ENCODE results near the gene LHX3.
"Not testable (repeated sequence)": the region's sequence is repeated elsewhere in the genome, so short reads cannot be mapped to it uniquely, and the experiment has no call there.

Gene LHX3

GRCh38 chr9:136241542-136241941, 36.6 kb upstream of the LHX3 start:
- no peak for DNase-seq (ENCODE audit: low read depth in 2 of 2)

- no peak for DNase-seq (ENCODE audit: low read depth in 2 of 2)
Observed at GRCh38 chr9:136240941-136241340, 36.0 kb upstream of the LHX3 start.

- DNase-seq (ENCODE audit: low read depth in 2 of 2) = no peak
Observed at GRCh38 chr9:136239983-136240330, 35.0 kb upstream of the LHX3 start.

- no peak for DNase-seq (ENCODE audit: low read depth in 2 of 2)
Observed at GRCh38 chr9:136239135-136239982, 34.4 kb upstream of the LHX3 start.

GRCh38 chr9:136238342-136238732, 33.4 kb upstream of the LHX3 start:
- no peak for DNase-seq (ENCODE audit: low read depth in 2 of 2)

GRCh38 chr9:136237486-136238341, 32.8 kb upstream of the LHX3 start:
- no peak for DNase-seq (ENCODE audit: low read depth in 2 of 2)

GRCh38 chr9:136236471-136237410, 31.8 kb upstream of the LHX3 start:
- not testable (repeated sequence) for DNase-seq (ENCODE audit: low read depth in 2 of 2)

GRCh38 chr9:136235709-136236455, 31.0 kb upstream of the LHX3 start:
- DNase-seq (ENCODE audit: low read depth in 2 of 2) = no peak

GRCh38 chr9:136235171-136235570, 30.2 kb upstream of the LHX3 start:
- DNase-seq (ENCODE audit: low read depth in 2 of 2) = no peak

GRCh38 chr9:136234597-136234996, 29.7 kb upstream of the LHX3 start:
- no peak for DNase-seq (ENCODE audit: low read depth in 2 of 2)

- DNase-seq (ENCODE audit: low read depth in 2 of 2) = no peak
Observed at GRCh38 chr9:136233868-136234267, 28.9 kb upstream of the LHX3 start.

- DNase-seq (ENCODE audit: low read depth in 2 of 2) = no peak
Observed at GRCh38 chr9:136233411-136233810, 28.5 kb upstream of the LHX3 start.

- DNase-seq (ENCODE audit: low read depth in 2 of 2) = no peak
Observed at GRCh38 chr9:136232969-136233368, 28.0 kb upstream of the LHX3 start.

- no peak for DNase-seq (ENCODE audit: low read depth in 2 of 2)
Observed at GRCh38 chr9:136231478-136232297, 26.8 kb upstream of the LHX3 start.

GRCh38 chr9:136230773-136231172, 25.8 kb upstream of the LHX3 start:
- no peak for DNase-seq (ENCODE audit: low read depth in 2 of 2)

- no peak for DNase-seq (ENCODE audit: low read depth in 2 of 2)
Observed at GRCh38 chr9:136230365-136230764, 25.4 kb upstream of the LHX3 start.

GRCh38 chr9:136229096-136230065, 24.5 kb upstream of the LHX3 start:
- DNase-seq (ENCODE audit: low read depth in 2 of 2) = no peak

- DNase-seq (ENCODE audit: low read depth in 2 of 2) = no peak
Observed at GRCh38 chr9:136228107-136228875, 23.4 kb upstream of the LHX3 start.
